ENCODE results near the gene RGS11.

Gene RGS11

GRCh38 chr16:296276-296675, 20.5 kb upstream of the RGS11 start:
- DNase-seq, result no peak

GRCh38 chr16:293043-293775, 17.5 kb upstream of the RGS11 start:
- DNase-seq, result no peak

GRCh38 chr16:291539-291938, 15.8 kb upstream of the RGS11 start:
- DNase-seq, result no peak

- no peak for DNase-seq
Measured at GRCh38 chr16:290681-291405, 15.1 kb upstream of the RGS11 start.

GRCh38 chr16:290015-290680, 14.4 kb upstream of the RGS11 start:
- no peak for DNase-seq

- DNase-seq, result no peak
Measured at GRCh38 chr16:289395-289997, 13.8 kb upstream of the RGS11 start.

- no peak for DNase-seq
Measured at GRCh38 chr16:287981-288920, 12.5 kb upstream of the RGS11 start.

GRCh38 chr16:287298-287811, 11.6 kb upstream of the RGS11 start:
- peak; percentile 45 for DNase-seq

GRCh38 chr16:286491-287297, 10.9 kb upstream of the RGS11 start:
- no peak for DNase-seq

- no peak for DNase-seq
Measured at GRCh38 chr16:285146-286055, 9.7 kb upstream of the RGS11 start.

- DNase-seq, result no peak
Measured at GRCh38 chr16:284204-285120, 8.7 kb upstream of the RGS11 start.

GRCh38 chr16:283033-283805, 7.5 kb upstream of the RGS11 start, which contains the start of gene PDIA2:
TSS of gene PDIA2 (plus strand) at chr16:283164. CDS start at chr16:283170, 6 bp downstream.
- DNase-seq, result no peak

GRCh38 chr16:282491-282890, 6.7 kb upstream of the RGS11 start:
- no peak for DNase-seq

GRCh38 chr16:281660-282255, 6.0 kb upstream of the RGS11 start:
- DNase-seq, result no peak

- no peak for DNase-seq
Measured at GRCh38 chr16:280991-281659, 5.4 kb upstream of the RGS11 start.

- no peak for DNase-seq
Measured at GRCh38 chr16:280552-280951, 4.8 kb upstream of the RGS11 start, which contains the start of gene ARHGDIG. TSS of gene ARHGDIG (plus strand) at chr16:280591. CDS start at chr16:280681, 90 bp downstream.

GRCh38 chr16:280005-280460, 4.3 kb upstream of the RGS11 start:
- no peak for DNase-seq
